AG09319 (cell line): ENCODE data around the gene SUDS3.

Source experiments
- DNase-seq: peaks from one replicate; pipeline ENCODE4 v3.0.0-alpha.2; 2010; ENCODE audit warnings: low read depth; ENCODE audit errors: extremely low read depth
- CTCF ChIP-seq: IDR thresholded peaks from 2 replicates; pipeline ENCODE4 v1.5.1; 2011; ENCODE audit warnings: low read depth, mild to moderate bottlenecking, inconsistent platforms, low read length, moderate library complexity

The SUDS3 gene

GRCh38 chr12:118455327-118455726 is 79.0 kb downstream of the SUDS3 start:
- no peak for TF ChIP-seq CTCF
- no peak for DNase-seq

- TF ChIP-seq CTCF = no peak
- no peak for DNase-seq
Measured at GRCh38 chr12:118456741-118457140, 80.4 kb downstream of the SUDS3 start.

GRCh38 chr12:118459110-118459509 is 82.8 kb downstream of the SUDS3 start:
- TF ChIP-seq CTCF = no peak
- no peak for DNase-seq

- TF ChIP-seq CTCF = no peak
- DNase-seq = no peak
Measured at GRCh38 chr12:118463677-118464076, 87.3 kb downstream of the SUDS3 start.

GRCh38 chr12:118465706-118466105 is 89.4 kb downstream of the SUDS3 start:
- no peak for TF ChIP-seq CTCF

More at GRCh38 chr12:118465706-118466105, 89.4 kb downstream of the SUDS3 start:
- no peak for DNase-seq
